ENCODE measurements around the gene MPZL1. TPM values are rescaled to one million over a fixed set of nuclear protein-coding genes. Genes with fewer than 3 reads are reported as not detected.

The MPZL1 gene
- total RNA-seq, 2 experiments from 2014 or later, result 1.2 to 1.5 TPM

DNA sequence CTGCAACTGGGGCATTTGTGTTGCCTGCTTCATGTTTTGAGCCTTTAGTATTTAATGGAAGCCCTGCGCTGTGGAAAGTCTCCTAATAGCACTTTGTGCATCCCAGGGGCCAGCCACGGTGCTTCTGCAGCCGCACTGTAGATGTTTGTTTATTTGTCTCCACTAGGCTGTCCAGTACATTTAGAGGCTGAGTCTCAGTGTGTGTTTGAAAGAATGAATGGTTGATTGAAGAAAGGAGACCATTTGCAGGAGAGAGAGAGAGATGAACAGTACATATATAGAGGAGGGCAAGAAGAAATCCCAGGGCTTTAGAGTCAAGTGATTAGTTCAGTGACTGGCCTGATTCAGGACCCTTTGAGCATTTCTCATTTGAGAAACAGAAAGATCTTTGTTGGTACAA is 33.9 kb downstream of the MPZL1 start:
- TF ChIP-seq, protein P1, sequence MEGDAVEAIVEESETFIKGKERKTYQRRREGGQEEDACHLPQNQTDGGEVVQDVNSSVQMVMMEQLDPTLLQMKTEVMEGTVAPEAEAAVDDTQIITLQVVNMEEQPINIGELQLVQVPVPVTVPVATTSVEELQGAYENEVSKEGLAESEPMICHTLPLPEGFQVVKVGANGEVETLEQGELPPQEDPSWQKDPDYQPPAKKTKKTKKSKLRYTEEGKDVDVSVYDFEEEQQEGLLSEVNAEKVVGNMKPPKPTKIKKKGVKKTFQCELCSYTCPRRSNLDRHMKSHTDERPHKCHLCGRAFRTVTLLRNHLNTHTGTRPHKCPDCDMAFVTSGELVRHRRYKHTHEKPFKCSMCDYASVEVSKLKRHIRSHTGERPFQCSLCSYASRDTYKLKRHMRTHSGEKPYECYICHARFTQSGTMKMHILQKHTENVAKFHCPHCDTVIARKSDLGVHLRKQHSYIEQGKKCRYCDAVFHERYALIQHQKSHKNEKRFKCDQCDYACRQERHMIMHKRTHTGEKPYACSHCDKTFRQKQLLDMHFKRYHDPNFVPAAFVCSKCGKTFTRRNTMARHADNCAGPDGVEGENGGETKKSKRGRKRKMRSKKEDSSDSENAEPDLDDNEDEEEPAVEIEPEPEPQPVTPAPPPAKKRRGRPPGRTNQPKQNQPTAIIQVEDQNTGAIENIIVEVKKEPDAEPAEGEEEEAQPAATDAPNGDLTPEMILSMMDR (IDR thresholded peaks at IDR 0.05), result no peak
- no peaks in the 10 kb centered on the region for H3K27me3 ChIP-seq (ENCODE audit: control insufficient read depth in 1 of 2, insufficient read depth in 2 of 2, low read length in 2 of 2)
- Mint-ChIP-seq H3K9me3 (no peaks in the 10 kb centered on the region), H3K4me3 (no peak overlapping the region), H3K36me3 (ENCODE audit: low read depth) (no peaks in the 10 kb centered on the region), H3K4me1 (ENCODE audit: low read depth) (peaks cover 22% of the 10 kb centered on the region), H3K27ac (no peak overlapping the region), H3K27me3 (no peaks in the 10 kb centered on the region)
- no peaks in the 10 kb centered on the region for H3K4me1 ChIP-seq (ENCODE audit: insufficient read depth, low read length)
- no peaks in the 10 kb centered on the region for H3K36me3 ChIP-seq (ENCODE audit: insufficient read depth, low read length)
- no peak for DNase-seq
- no peaks in the 10 kb centered on the region for H3K9me3 ChIP-seq (ENCODE audit: control insufficient read depth in 1 of 2, insufficient read depth in 1 of 2, low read length in 2 of 2)
- no peak overlapping the region for H3K27ac ChIP-seq (ENCODE audit: low read depth in 1 of 2, low read length in 2 of 2)
- intact Hi-C loops (cut with DNase I, micrococcal nuclease), result no loop called here
- ATAC-seq (ENCODE audit: poor library complexity), result no peak
- ChIA-PET POLR2A (no interaction called here), CTCF (no interaction called here)
- H3K4me3 ChIP-seq (ENCODE audit: low read length), result no peak overlapping the region

DNA sequence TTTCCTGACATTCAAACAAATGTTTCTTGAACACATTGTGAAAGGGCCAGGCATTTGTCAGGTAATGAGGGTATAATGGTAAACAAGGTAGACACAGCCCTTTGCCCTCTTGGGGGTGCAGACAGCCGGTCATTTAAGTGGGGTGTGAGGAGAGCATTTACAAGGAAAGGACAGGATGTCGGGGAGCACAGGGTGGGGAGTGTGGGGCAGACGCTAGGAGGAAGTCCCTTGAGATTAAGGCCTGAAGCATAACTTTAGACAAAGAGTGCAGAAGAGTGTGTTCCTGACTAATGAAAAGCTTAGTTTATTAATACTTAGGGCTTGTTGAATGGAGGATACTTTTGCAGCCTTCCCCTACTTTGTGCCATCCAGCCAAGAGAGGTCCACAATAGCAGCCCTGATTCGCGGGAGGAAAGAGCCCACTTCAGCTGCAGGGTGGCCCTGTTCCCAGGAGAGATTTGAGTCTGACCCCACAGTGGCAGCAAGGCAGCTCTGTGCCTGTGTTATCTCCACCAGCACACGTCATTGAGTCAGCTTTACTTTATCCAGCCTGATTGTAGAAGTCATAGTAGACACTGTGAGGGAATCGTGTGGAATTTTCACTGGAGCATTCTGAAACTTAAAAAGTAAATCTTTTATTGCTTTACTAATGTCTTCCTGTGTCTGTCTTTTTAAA is 35.1 kb downstream of the MPZL1 start:
- no peaks in the 10 kb centered on the region for H3K36me3 ChIP-seq (ENCODE audit: insufficient read depth, low read length)
- DNase-seq, result no peak
- POLR2A ChIA-PET, result no interaction called here
- intact Hi-C loops (cut with DNase I, micrococcal nuclease), result no loop called here
- peaks cover 4% of the 10 kb centered on the region for H3K4me1 ChIP-seq (ENCODE audit: insufficient read depth, low read length)
- CTCF ChIA-PET, result no interaction called here
- peaks cover 34% of the 10 kb centered on the region for H3K4me1 Mint-ChIP-seq (ENCODE audit: low read depth)
- TF ChIP-seq, protein P1 (IDR thresholded peaks at IDR 0.05), result no peak
- H3K9me3 ChIP-seq (ENCODE audit: control insufficient read depth in 1 of 2, insufficient read depth in 1 of 2, low read length in 2 of 2), result no peaks in the 10 kb centered on the region
- H3K4me3 ChIP-seq (ENCODE audit: low read length), result no peak overlapping the region
- no peaks in the 10 kb centered on the region for H3K27me3 Mint-ChIP-seq
- H3K27ac ChIP-seq (ENCODE audit: low read depth in 1 of 2, low read length in 2 of 2), result no peak overlapping the region
- H3K9me3 Mint-ChIP-seq, result no peaks in the 10 kb centered on the region
- no peak overlapping the region for H3K4me3 Mint-ChIP-seq
- H3K27ac Mint-ChIP-seq, result no peak overlapping the region
- ATAC-seq (ENCODE audit: poor library complexity), result no peak
- no peaks in the 10 kb centered on the region for H3K27me3 ChIP-seq (ENCODE audit: control insufficient read depth in 1 of 2, insufficient read depth in 2 of 2, low read length in 2 of 2)
- H3K36me3 Mint-ChIP-seq (ENCODE audit: low read depth), result no peaks in the 10 kb centered on the region

DNA sequence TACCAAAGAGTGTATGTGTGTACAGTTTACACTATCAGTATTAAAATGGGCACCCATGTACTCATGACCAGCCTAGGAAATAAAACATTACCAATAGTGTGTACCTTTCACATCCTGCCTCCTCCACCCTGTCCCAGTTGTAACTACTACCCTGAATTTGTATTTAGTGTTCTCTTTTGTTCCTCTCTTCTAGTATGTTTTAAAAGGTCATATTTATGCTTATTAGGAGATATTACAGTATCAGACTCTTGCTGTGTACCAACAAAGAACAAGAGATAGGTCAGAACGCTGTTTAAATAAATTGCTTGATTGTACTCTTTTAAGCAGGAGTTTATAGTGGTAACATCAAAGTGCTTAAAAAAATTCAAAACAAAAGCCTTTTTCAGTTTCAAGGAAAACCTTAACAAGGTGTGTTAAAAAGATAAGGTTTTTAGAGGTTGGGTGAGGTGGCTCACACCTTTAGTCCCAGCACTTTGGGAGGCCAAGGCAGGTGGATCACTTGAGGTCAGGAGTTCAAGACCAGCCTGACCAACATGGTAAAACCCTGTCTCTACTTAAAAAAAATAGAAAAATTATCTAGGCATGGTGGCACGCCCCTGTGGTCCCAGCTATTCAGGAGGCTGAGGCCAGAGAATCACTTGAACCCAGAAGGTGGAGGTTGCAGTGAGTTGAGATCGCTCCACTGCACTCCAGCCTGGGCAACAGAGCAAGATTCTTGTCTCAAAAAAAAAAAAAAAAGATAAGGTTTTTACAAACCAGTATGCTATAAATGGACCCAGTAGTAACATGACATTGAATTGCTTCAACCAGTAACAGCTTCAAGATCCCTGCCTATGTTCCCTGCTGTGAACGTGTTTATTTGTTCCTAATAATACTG is 35.9 kb downstream of the MPZL1 start:
- DNase-seq (no peak), ATAC-seq (ENCODE audit: poor library complexity) (no peak)
- Mint-ChIP-seq H3K9me3 (no peaks in the 10 kb centered on the region), H3K27ac (no peak overlapping the region), H3K4me3 (no peak overlapping the region), H3K4me1 (ENCODE audit: low read depth) (peaks cover 37% of the 10 kb centered on the region), H3K27me3 (no peaks in the 10 kb centered on the region), H3K36me3 (ENCODE audit: low read depth) (no peaks in the 10 kb centered on the region)
- CTCF ChIA-PET, result no interaction called here
- intact Hi-C loops (cut with DNase I, micrococcal nuclease), result no loop called here
- POLR2A ChIA-PET, result no interaction called here
- peaks cover 11% of the 10 kb centered on the region for H3K4me1 ChIP-seq (ENCODE audit: insufficient read depth, low read length)
- H3K27me3 ChIP-seq (ENCODE audit: control insufficient read depth in 1 of 2, insufficient read depth in 2 of 2, low read length in 2 of 2), result no peaks in the 10 kb centered on the region
- TF ChIP-seq, protein P1 (IDR thresholded peaks at IDR 0.05), result no peak
- no peak overlapping the region for H3K27ac ChIP-seq (ENCODE audit: low read depth in 1 of 2, low read length in 2 of 2)
- no peaks in the 10 kb centered on the region for H3K9me3 ChIP-seq (ENCODE audit: control insufficient read depth in 1 of 2, insufficient read depth in 1 of 2, low read length in 2 of 2)
- H3K36me3 ChIP-seq (ENCODE audit: insufficient read depth, low read length), result no peaks in the 10 kb centered on the region
- no peak overlapping the region for H3K4me3 ChIP-seq (ENCODE audit: low read length)
